ENCODE measurements around the gene LINS1. TPM values are rescaled to one million over a fixed set of nuclear protein-coding genes. Genes with fewer than 3 reads are reported as not detected.

Gene LINS1
- total and polyA plus RNA-seq, 2 donors (not counting 1 experiment from before 2014, with no cell fraction given), result 14.3 to 46.4 TPM

GRCh38 chr15:100628746-100629145, 26.8 kb upstream of the LINS1 start:
- peaks cover 39% of the 10 kb centered on the region for H4K20me1 ChIP-seq (ENCODE audit: control insufficient read depth, insufficient read depth, low read length, poor library complexity, severe bottlenecking)
- H3K4me1 ChIP-seq (ENCODE audit: control insufficient read depth in 2 of 2, insufficient read depth in 2 of 2, low read length in 2 of 2), result no peaks in the 10 kb centered on the region
- no peak overlapping the region for H3K4me3 ChIP-seq (ENCODE audit: control extremely low read depth in 1 of 5, extremely low read depth in 1 of 5, insufficient read depth in 1 of 5, low read depth in 2 of 5, low read length in 4 of 5)
- H3K9ac ChIP-seq (ENCODE audit: low read length), result no peak overlapping the region
- peaks cover 42% of the 10 kb centered on the region for H3K79me2 ChIP-seq (ENCODE audit: control insufficient read depth, insufficient read depth, low read length)
- intact Hi-C loops (cut with micrococcal nuclease), result loop anchor here (1.0 to 2.0 kb wide), 3 partner anchors 245 to 380 kb away; partner anchors contain the start of gene LRRK1
- ATAC-seq (ENCODE audit: low read depth) (no peak), DNase-seq (no peak)
- H3K27ac Mint-ChIP-seq, result no peak overlapping the region
- H3K27me3 ChIP-seq (replicated peaks in 1 of 4; ENCODE audit: control extremely low read depth in 1 of 4, control insufficient read depth in 3 of 4, insufficient read depth in 4 of 4, low read length in 3 of 4), result no peaks in the 10 kb centered on the region
- H3K4me1 Mint-ChIP-seq, result peaks cover 4% of the 10 kb centered on the region
- H3K4me2 ChIP-seq (replicated peaks; ENCODE audit: low read depth, low read length, poor library complexity, severe bottlenecking), result no peak overlapping the region
- H3K9me3 Mint-ChIP-seq (ENCODE audit: insufficient read depth), result no peaks in the 10 kb centered on the region
- H3K27me3 Mint-ChIP-seq, result no peaks in the 10 kb centered on the region
- no peak overlapping the region for H2AFZ ChIP-seq (ENCODE audit: insufficient read depth, low read depth, low read length, poor library complexity, severe bottlenecking)
- H3K27ac ChIP-seq (ENCODE audit: low read length in 2 of 2), result no peak overlapping the region
- no peak for TF ChIP-seq EZH2 (IDR thresholded peaks at IDR 0.05; ENCODE audit: borderline replicate concordance, insufficient read depth, low read depth, low read length, poor library complexity, severe bottlenecking)
- no peak for TF ChIP-seq CTCF (IDR thresholded peaks at IDR 0.05)
- no peaks in the 10 kb centered on the region for H3K9me3 ChIP-seq (ENCODE audit: control extremely low read depth in 1 of 3, control insufficient read depth in 2 of 3, insufficient read depth in 1 of 3, low read length in 2 of 3)
- no CpG with 5 or more reads among the region's 3 CpGs for WGBS (ENCODE audit: insufficient coverage)
- H3K4me3 Mint-ChIP-seq, result no peak overlapping the region
- POLR2A ChIA-PET, result no interaction called here
- peaks cover 0 to 42% of the 10 kb centered on the region in 2 experiments for H3K36me3 ChIP-seq (replicated peaks in 1 of 2; ENCODE audit: control extremely low read depth in 1 of 2, control insufficient read depth in 1 of 2, extremely low read depth in 1 of 2, insufficient read depth in 2 of 2, low read length in 1 of 2)
- CTCF ChIA-PET, result interaction anchor here (3.4 kb wide), 1 partner anchor 379 kb away, joined by 23 read pairs; no protein-coding TSS in a partner anchor

GRCh38 chr15:100627789-100628395, 25.9 kb upstream of the LINS1 start:
- Mint-ChIP-seq H3K27me3 (no peaks in the 10 kb centered on the region), H3K27ac (no peak overlapping the region)

More at GRCh38 chr15:100627789-100628395, 25.9 kb upstream of the LINS1 start:
- Histone ChIP-seq H3K27ac (ENCODE audit: low read length in 2 of 2) (no peak overlapping the region), H3K27me3 (replicated peaks in 1 of 4; ENCODE audit: control extremely low read depth in 1 of 4, control insufficient read depth in 3 of 4, insufficient read depth in 4 of 4, low read length in 3 of 4) (no peaks in the 10 kb centered on the region), H3K4me1 (ENCODE audit: control insufficient read depth in 2 of 2, insufficient read depth in 2 of 2, low read length in 2 of 2) (no peaks in the 10 kb centered on the region), H3K9ac (ENCODE audit: low read length) (no peak overlapping the region), H3K36me3 (replicated peaks in 1 of 2; ENCODE audit: control extremely low read depth in 1 of 2, control insufficient read depth in 1 of 2, extremely low read depth in 1 of 2, insufficient read depth in 2 of 2, low read length in 1 of 2) (peaks cover 0 to 40% of the 10 kb centered on the region in 2 experiments), H2AFZ (ENCODE audit: insufficient read depth, low read depth, low read length, poor library complexity, severe bottlenecking) (no peak overlapping the region), H4K20me1 (ENCODE audit: control insufficient read depth, insufficient read depth, low read length, poor library complexity, severe bottlenecking) (peaks cover 32% of the 10 kb centered on the region), H3K4me3 (ENCODE audit: control extremely low read depth in 1 of 5, extremely low read depth in 1 of 5, insufficient read depth in 1 of 5, low read depth in 2 of 5, low read length in 4 of 5) (no peak overlapping the region), H3K79me2 (ENCODE audit: control insufficient read depth, insufficient read depth, low read length) (peaks cover 34% of the 10 kb centered on the region), H3K9me3 (ENCODE audit: control extremely low read depth in 1 of 3, control insufficient read depth in 2 of 3, insufficient read depth in 1 of 3, low read length in 2 of 3) (no peaks in the 10 kb centered on the region), H3K4me2 (replicated peaks; ENCODE audit: low read depth, low read length, poor library complexity, severe bottlenecking) (no peak overlapping the region)
- TF ChIP-seq EZH2 (IDR thresholded peaks at IDR 0.05; ENCODE audit: borderline replicate concordance, insufficient read depth, low read depth, low read length, poor library complexity, severe bottlenecking), result no peak
- peak; percentile 96 for TF ChIP-seq CTCF (IDR thresholded peaks at IDR 0.05)
- 20% methylated on average over 3 of the region's 6 CpGs for WGBS (ENCODE audit: insufficient coverage)
- H3K4me3 Mint-ChIP-seq, result no peak overlapping the region
- intact Hi-C loops (cut with micrococcal nuclease), result loop anchor here (1.0 to 2.0 kb wide), 3 partner anchors 245 to 380 kb away; partner anchors contain the start of gene LRRK1
- ChIA-PET POLR2A (no interaction called here), CTCF (interaction anchor here (1.2 to 1.5 kb wide), 4 partner anchors 244 to 381 kb away, joined by 12 to 24 read pairs (median 14); no protein-coding TSS in a partner anchor)
- peaks cover 2% of the 10 kb centered on the region for H3K4me1 Mint-ChIP-seq
- H3K9me3 Mint-ChIP-seq (ENCODE audit: insufficient read depth), result no peaks in the 10 kb centered on the region
- DNase-seq (peak; percentile 81), ATAC-seq (ENCODE audit: low read depth) (peak; percentile 71)
